KBM-7 (cell line): ENCODE data around the gene NUMB.

ENCODE experiments used
- DNase-seq: peaks from one replicate; pipeline ENCODE4 v3.0.0-alpha.2; 2015
- in situ Hi-C: fragments of 300-500 bp; cut with MboI; formaldehyde crosslinking; loops from 2 replicates; pipeline ENCODE4 v1.14.3; 2020; ENCODE audit warnings: low sequenced_read_pairs, low pct_unique_long_range_greater_than_20kb, mixed read lengths

Gene NUMB

GRCh38 chr14:73458183-73458976 lies at the start of gene NUMB:
TSS of gene NUMB (minus strand) at chr14:73458546. CDS start at chr14:73355751, 102,795 bp downstream.
- in situ Hi-C loops = no loop called here
- peak; percentile 100 for DNase-seq

GRCh38 chr14:73503648-73504047 lies 45.3 kb upstream of the NUMB start:
- DNase-seq = no peak
- in situ Hi-C loops = loop anchor here (25.0 kb wide), 1 partner anchor 534 kb away; no protein-coding TSS in a partner anchor

- no peak for DNase-seq
- in situ Hi-C loops = loop anchor here (25.0 kb wide), 1 partner anchor 535 kb away; no protein-coding TSS in a partner anchor
Measured at GRCh38 chr14:73502017-73502619, 43.8 kb upstream of the NUMB start.

GRCh38 chr14:73500360-73500759 lies 42.0 kb upstream of the NUMB start:
- no peak for DNase-seq
- in situ Hi-C loops = loop anchor here (25.0 kb wide), 1 partner anchor 537 kb away; no protein-coding TSS in a partner anchor

- no peak for DNase-seq
- in situ Hi-C loops = no loop called here
Measured at GRCh38 chr14:73494593-73494992, 36.2 kb upstream of the NUMB start.

- in situ Hi-C loops = no loop called here
- DNase-seq = no peak
Measured at GRCh38 chr14:73492670-73493069, 34.3 kb upstream of the NUMB start.

- in situ Hi-C loops = no loop called here
- DNase-seq = no peak
Measured at GRCh38 chr14:73492043-73492552, 33.8 kb upstream of the NUMB start.

- in situ Hi-C loops = no loop called here
- peak; percentile 62 for DNase-seq
Measured at GRCh38 chr14:73491256-73492042, 33.1 kb upstream of the NUMB start.

- in situ Hi-C loops = no loop called here
- no peak for DNase-seq
Measured at GRCh38 chr14:73489481-73490175, 31.3 kb upstream of the NUMB start.

GRCh38 chr14:73478684-73479083 lies 20.3 kb upstream of the NUMB start:
- no peak for DNase-seq
- in situ Hi-C loops = loop anchor here (10.0 kb wide), 1 partner anchor 184 kb away; no protein-coding TSS in a partner anchor

GRCh38 chr14:73477618-73478266 lies 19.4 kb upstream of the NUMB start:
- DNase-seq = no peak
- in situ Hi-C loops = loop anchor here (10.0 kb wide), 1 partner anchor 183 kb away; no protein-coding TSS in a partner anchor

GRCh38 chr14:73476451-73476931 lies 18.1 kb upstream of the NUMB start:
- no peak for DNase-seq
- in situ Hi-C loops = loop anchor here (10.0 kb wide), 1 partner anchor 182 kb away; no protein-coding TSS in a partner anchor

- DNase-seq = no peak
- in situ Hi-C loops = loop anchor here (10.0 kb wide), 1 partner anchor 180 kb away; no protein-coding TSS in a partner anchor
Measured at GRCh38 chr14:73474952-73475351, 16.6 kb upstream of the NUMB start.

GRCh38 chr14:73472185-73473114 lies 14.1 kb upstream of the NUMB start:
- in situ Hi-C loops = loop anchor here (10.0 kb wide), 1 partner anchor 178 kb away; no protein-coding TSS in a partner anchor
- peak; percentile 80 for DNase-seq

GRCh38 chr14:73471582-73472184 lies 13.3 kb upstream of the NUMB start:
- in situ Hi-C loops = loop anchor here (10.0 kb wide), 1 partner anchor 177 kb away; no protein-coding TSS in a partner anchor
- no peak for DNase-seq

- in situ Hi-C loops = no loop called here
- no peak for DNase-seq
Measured at GRCh38 chr14:73468828-73469375, 10.6 kb upstream of the NUMB start.
